HG03354 (cell line): ENCODE data around the gene KIF2A.

Source experiments
- ATAC-seq: cut with Tn5 transposase; IDR thresholded peaks from one replicate; pipeline ENCODE4 v1.9.1; 2021; ENCODE audit warnings: mild to moderate bottlenecking; ENCODE audit not compliant: unreplicated experiment, poor library complexity, severe bottlenecking

Gene KIF2A

DNA sequence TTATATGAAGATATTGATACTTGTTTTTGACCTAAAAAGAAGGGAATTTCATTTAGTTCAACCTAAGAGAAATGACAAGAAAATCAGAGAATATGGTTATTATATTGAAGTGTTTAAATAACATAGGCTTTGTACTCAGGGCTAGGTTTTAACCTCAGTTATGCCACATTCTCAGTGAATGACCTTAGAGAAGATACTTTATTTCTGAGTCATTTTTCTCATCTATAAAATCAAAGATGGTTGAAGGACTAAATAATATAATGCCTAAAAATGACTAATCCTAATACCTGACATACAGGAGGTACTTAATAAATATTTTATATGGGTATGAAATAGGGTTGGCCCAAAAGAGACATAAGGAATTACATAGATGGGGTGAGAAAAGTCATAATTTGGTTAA, 65.4 kb downstream of the KIF2A start:
- ATAC-seq, result no peak

DNA sequence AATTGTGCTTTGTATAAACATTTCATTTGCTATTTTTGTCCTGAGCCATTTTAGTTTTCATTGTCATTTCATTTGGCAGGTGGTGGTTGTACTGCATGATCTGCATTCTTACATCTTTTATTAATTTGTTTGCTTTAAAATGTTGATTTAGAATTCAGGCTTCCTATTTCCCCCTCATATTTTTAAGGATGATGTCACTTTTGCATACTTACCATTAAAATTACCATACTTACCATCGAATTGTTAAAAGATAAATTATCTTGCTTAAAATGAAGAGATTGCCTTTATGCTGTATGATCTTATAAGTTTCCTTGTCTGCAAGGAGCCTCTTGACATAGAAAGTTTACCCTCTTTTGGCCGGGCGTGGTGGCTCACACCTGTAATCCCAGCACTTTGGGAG, 66.6 kb downstream of the KIF2A start:
- no peak for ATAC-seq

DNA sequence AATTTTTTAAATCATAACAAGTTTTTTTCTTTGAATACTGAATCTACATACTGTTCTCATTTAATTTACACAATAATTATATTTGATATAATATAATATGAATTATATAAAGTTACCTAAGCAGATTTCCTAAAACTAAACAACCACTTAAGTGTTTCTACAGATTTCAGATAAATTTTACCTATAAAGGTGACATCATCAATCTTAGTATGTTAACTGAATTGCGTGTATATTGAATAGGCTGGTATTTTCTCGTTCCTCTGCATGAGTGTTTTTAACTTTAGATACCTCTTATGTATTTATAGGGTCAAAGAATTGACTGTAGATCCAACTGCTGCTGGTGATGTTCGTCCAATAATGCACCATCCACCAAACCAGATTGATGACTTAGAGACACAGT, 67.4 kb downstream of the KIF2A start:
- ATAC-seq, result no peak

DNA sequence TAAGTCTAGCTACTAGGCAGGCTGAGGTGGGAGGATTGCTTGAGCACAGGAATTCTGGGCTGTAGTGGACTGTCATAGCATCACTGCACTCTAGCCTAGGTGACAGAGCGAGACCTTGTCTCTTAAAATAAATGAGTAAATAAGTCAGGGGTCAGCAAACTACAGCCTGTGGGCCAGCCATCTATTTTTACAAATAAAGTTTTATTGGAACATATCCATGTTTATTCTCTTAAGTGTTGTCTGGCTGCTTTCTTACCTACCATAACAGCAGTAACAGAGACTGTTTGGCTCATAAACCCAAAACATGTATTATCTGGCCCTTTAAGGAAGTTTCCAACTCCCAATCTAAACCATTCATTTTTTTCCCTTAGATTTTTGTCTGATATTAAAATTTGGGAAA, 68.1 kb downstream of the KIF2A start:
- ATAC-seq, result no peak

DNA sequence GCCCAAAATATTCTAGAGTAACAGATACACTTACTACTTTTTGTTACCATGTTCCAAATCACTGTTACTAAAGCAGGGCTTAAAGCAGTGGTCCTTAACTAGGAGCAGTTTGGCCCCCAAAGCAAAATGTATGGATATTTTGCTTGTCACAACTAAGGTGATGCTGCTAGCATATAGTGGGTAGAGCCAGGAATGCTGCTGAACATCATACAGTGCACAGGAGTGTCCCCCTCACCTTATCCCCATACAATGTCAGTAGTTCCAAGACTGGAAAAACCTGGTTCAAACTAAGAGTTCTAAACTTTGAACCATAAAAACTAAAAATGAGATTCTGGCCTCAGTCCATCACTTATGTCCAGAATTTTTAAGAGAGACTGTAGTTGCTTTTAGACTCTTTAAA, 69.6 kb downstream of the KIF2A start:
- no peak for ATAC-seq

DNA sequence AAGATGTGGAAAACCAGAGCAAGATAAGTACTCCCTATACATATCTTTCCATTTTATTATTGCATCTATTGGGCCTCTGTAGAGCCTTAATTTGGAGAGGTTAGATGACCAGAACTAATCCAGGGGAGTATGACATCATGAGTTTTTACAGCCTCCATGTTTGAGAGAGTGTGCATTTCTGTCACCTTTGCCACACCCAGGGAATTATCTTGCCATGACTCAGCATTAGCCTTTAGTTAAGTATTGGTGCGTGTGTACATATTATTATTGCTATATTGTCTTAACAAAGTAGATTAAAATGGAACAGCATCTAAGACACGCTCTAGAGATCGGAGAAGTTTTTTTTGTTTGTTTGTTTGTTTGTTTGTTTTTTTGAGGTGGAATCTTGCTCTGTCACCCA, 70.1 kb downstream of the KIF2A start:
- ATAC-seq, result no peak

DNA sequence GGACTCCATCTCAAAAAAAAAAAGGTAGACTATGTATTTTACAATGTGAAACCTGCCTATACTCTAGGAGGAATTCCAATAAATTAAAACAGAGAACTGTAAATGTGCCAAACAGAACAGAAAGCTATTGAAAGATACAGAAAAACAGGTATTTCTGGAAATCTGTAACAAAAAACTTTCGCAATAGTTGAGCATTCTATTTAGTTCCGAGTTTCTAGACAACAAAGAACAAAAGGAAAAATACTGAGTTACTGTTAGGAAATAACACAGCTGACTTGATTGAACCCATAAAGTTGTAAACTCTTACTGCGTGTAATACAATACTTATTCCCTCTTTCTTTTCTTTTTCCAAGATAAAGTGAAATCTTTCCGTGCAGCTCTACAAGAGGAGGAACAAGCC, 79.1 kb downstream of the KIF2A start:
- no peak for ATAC-seq

DNA sequence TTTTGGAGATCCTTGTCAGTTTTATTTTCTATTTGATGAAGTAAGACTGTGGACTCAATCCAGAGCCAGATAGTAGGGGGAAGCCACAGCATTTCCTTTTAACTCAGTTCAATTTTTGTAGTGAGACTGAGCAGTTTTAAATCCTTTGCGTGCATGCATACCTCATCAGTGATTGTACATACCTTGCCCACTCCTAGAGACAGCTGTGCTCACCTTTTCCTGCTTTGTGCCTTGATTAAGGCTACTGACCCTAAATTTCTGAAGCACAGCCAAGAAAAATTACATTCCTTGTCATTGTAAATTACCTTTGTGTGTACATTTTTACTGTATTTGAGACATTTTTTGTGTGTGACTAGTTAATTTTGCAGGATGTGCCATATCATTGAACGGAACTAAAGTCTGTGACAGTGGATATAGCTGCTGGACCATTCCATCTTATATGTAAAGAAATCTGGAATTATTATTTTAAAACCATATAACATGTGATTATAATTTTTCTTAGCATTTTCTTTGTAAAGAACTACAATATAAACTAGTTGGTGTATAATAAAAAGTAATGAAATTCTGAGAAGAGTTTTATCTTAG, 79.9 kb downstream of the KIF2A start:
- ATAC-seq, result no peak

DNA sequence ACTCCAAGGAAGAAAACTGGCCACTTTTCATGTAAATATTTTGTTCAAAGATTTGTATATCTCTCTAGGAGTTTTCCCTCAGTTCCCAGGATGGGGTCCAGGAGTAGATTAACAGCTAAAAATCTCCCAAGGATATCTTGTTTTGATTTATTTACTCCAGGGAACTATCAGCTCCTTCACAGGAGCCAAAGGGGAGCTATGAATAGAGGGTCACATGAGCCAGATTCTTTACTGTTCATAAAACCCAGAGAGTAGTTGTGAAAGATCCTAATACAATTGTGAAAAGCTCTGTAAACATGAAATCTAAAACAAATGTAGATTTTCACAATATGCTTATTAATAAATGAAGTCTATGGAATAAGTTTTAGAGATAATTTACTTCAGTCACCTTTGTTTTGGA, 80.8 kb downstream of the KIF2A start:
- no peak for ATAC-seq

DNA sequence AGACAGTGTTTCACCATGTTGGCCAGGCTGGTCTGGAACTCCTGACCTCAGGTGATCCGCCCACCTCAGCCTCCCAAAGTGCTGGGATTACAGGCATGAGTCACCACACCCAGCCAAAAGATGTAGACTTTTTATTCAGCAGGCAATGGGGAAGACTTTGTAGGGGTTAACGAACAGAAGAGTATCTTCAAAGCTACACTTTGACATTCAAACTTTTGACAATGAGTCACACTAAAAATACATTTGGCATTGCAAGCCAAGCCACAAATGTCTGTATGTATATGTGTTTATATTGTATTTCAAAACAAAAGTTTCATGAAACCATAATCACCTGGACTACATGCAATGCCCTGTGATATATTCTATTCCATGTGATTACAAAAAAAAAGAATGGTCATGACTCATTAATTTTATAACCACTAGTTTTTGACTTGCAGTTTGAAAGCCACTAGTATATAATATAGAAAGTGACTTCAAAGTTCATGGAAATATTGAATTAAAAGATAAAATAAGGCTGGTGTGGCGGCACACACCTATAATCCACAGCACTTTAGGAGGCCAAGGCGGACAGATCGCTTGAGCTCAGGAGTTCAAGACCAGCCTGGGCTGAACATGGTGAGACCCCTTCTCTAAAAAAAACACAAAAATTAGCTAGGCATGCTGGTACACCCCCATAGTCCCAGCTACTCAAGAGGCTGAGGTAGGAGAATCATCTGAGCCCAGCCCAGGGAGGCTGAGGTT, 89.4 kb downstream of the KIF2A start:
- no peak for ATAC-seq

DNA sequence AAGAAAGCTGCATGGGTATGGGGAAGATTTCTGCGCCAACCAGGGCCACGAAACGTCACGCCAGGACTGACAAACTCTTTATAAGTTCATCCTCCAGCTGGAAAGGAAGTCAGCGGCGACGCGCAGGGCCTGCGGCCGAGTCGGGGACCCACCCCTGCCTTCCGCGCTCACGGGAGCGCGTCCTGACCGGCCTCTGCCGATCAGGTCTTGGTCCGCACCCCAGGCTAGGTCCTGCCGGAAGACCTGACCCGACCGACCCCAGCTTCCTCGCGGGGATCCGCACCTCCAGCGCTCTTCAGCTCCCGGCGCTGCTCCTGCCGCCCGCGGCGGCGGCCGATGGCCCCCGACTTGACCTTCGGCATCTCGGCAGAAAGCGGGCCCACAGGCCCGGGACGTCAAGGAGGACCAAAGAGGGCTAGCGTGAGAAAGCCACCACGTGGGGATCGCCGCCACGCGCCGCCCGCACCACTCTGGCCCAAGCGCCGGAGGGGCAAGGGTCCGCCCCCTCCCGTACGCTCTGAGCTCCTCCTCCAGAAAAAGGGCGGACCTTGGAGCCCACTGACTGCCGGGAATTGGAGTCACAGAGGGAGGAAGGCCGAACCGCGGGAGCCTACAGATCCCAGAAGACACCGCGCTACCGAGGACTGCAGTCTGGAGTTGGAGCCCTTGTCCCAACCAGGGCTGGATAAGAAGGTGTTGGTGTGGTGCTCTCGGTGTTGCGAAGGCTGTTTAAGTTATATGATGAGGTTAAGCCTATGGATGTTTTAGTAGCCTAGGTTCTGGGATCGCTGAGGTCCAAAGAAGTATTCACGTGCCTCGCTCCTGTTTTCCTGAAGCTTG, 97.6 kb downstream of the KIF2A start, which contains the start of gene DIMT1:
Gene DIMT1, minus strand, starts transcription at position 495 of the 840 bp plus-strand sequence. Its CDS starts 133 bp downstream, at position 362.
- ATAC-seq, result peak; percentile 97

DNA sequence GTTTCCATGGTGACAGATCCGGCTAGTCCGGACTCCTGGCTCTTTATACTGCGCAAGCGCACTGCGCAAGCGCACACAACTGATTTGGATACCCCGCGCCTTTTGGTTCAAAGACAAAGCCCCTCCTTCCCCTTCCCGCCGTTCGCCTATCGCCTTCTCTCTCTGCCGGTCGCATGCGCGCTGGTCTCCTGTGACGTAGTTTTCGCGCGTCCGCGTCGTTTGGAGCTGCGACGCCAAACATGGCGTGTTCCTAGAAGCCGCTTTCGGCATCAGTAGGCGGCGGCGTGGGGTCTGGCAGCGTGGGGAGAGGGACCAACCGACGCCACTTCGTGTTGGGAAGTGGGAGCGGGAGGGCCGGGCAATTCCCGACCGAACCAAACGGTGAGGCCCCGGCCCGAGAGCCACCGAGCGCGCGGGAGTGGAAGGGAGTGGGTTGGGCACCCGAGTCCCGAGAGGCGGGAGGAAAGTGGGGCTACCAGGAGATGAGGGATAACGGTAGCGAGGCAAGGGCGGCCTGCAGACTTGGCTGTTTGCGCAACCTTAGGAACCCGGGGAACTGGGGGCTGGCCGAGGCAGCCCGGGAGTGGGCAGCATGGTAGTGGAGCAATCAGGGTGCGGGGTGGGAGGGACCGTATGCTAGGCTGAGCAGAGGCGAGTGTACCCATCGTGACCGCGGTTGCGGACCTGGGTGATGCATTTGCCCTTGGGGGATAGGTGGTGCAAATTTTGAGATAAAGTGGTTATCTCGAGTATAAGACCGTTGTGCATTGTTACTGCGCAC, 106.7 kb downstream of the KIF2A start, which contains the start of gene IPO11:
Gene IPO11, plus strand, starts transcription at position 215 of the 781 bp plus-strand sequence. CDS start 24,517 bp downstream, outside the sequence.
- ATAC-seq, result peak; percentile 95

DNA sequence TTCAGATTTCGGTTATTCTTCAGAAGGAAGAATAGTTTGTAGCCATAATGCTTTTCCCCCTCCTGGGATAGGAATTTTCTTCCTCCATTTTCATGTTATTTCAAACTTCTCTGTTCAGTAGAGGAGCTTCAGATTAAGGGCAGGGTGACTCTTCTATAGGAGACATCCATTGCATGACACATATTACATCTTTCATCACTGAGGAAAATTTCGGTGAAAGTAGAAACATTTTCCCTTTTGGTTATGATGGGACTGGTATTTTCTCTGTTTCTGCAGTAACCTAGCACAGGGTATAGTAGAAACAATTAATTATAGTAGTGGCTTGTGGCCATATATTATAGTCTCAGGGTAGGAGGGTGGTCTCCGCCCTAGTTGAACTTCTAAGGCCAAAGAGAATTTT, 107.7 kb downstream of the KIF2A start:
- no peak for ATAC-seq

DNA sequence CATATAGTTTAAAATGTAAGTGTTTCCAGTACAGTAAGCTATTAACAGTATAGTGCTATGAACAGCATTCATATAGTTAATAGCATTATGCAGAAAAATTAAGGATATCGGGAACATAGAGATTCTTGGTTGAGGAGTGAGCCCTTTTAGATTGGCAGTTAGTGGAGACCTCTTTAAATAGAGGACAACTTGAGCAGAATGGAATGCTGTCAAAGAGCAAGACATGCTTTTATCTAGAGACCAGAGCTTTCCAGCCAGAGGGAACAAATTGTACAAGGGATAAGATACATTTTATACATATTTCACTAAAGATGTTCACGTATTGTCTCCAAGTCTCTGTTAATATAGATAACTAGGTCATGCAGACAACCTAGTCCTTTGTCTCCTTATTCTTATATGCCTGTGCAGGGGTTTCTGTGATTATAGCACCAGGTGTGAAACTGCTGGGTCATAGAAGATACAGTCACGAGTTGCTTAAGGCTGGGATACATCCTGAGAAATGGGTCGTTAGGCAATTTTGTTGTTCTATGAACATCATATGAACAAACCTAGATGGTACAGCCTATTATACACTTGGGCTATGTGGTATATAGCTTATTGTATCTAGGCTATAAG, 112.6 kb downstream of the KIF2A start:
- no peak for ATAC-seq

DNA sequence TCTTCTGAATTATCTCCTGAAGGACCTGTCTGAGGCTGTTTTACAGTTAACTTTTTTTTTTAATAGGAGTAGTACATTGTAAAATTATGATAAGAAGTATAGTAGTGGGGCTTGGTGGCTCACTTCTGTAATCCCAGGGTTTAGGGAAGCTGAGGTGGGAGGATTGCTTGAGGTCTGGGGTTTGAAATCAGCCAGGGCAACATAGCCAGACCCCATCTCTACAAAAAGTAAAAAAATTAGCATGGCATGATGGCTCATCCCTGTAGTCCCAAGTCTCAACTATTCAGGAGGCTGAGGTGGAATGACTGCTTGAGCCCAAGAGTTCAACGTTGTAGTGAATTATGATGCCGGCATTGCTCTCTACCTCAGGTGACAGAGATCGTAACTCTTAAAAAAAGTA, 113.6 kb downstream of the KIF2A start:
- no peak for ATAC-seq

DNA sequence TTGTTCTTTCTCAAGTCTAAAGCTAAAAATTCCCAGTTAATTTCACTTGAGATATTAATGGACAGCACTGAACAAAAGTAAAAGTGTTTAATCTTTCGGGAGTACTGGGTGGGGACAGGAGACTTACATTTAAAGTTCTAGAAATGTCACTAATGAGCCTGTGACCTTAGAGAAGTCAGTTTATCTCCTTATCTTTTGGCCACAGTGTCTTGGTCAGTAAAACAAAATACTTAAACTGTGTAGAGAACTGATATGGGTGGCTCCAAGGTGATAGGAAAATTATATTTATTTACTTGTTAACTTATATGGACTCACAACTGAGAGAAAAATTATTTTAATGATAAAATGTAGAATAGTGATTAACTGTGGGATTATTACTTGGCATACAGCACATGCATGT, 115.4 kb downstream of the KIF2A start:
- ATAC-seq, result no peak

DNA sequence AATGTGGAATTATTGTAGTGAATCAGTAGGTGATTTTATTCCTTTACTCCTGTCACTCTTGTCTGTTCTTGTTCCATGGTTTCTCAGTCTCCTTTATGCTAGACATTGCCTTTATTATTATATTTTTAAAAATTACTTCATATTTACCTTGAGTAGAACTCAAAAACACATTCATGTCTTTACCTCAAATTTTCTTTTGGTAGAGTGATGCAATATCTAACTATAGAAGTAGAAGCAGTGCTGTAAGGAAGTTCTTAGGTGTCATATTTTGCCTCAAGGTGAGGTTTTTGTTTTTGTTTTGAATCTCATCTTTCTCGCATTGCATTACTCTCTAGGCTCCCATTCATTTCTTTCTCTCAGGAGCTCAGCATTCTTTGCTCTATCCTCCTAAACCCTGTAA, 118.8 kb downstream of the KIF2A start:
- ATAC-seq, result no peak

DNA sequence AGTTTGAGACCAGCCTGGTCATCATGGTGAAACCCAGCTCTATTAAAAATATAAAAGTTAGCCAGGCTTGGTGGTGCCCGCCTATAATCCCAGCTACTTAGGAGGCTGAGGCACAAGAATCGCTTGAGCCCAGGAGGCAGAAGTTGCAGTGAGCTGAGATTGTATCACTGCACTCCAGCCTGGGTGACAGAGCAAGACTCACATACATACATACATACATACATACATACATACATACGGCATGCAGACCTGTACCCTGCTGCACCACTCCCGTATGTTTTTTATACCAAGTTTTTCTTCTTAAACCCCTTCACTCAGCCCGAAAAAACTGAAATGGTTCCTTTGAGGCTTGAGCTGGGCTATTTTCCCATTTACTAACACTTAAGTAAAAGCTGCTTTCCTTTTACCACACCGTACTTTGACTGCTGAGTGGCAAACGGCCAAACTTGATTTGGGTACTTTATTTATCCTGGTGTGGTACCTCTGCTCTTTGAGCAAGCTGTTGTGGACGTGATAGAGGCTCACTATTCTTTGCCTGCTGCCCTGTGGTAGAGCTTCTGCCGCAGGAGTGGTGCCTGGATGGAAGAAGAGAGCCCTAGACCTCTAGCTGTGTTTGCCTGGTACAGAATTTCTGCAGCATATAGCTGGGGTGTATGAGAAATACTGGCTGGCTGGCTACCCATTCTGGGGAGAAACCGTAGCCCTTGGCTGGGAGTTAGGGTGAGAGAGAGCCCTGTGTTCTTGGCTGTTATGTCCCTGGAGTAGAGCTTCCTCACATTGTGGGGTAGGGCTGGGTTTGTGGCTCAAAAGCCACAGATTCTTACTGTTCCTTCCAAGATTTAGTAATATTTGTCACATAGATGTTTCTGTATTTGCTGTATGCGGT, 126.0 kb downstream of the KIF2A start:
- ATAC-seq, result no peak
